Activated B cell treated with CpG ODN at 0.5 μM for 24 hours (primary cell): ENCODE measurements around the gene CARM1. TPM values are rescaled to one million over a fixed set of nuclear protein-coding genes. Genes with fewer than 3 reads are reported as not detected.

ENCODE experiments used
- ATAC-seq: fragments of 200-7000 bp; cut with Tn5 transposase; one replicate; pipeline ENCODE4 v1.10.0; 2021; ENCODE audit warnings: low read depth, mild to moderate bottlenecking, moderate library complexity
- CTCF ChIA-PET: fragments of 350-600 bp; sonication (Branson Sonifier 250); formaldehyde crosslinking; loops from one replicate; lab custom pipeline; 2021; ENCODE audit warnings: antibody characterized with exemption; lab: Charles Lee
- POLR2A ChIA-PET: fragments of 350-600 bp; sonication (Branson Sonifier 250); formaldehyde crosslinking; loops from one replicate; lab custom pipeline; 2021; ENCODE audit warnings: antibody characterized with exemption; lab: Charles Lee
- DNase-seq: peaks from one replicate; pipeline ENCODE4 v3.0.0; 2022
- H3K27ac Mint-ChIP-seq: one replicate; pipeline ENCODE4 v1.8.0; 2020; ENCODE audit warnings: mixed read lengths
- H3K27me3 Mint-ChIP-seq: one replicate; pipeline ENCODE4 v1.8.0; 2021; ENCODE audit warnings: mixed read lengths
- H3K36me3 Mint-ChIP-seq: one replicate; pipeline ENCODE4 v1.8.0; 2021; ENCODE audit warnings: low read depth, mixed read lengths
- H3K4me1 Mint-ChIP-seq: one replicate; pipeline ENCODE4 v1.8.0; 2021; ENCODE audit warnings: mixed read lengths
- H3K4me3 Mint-ChIP-seq: one replicate; pipeline ENCODE4 v1.8.0; 2020; ENCODE audit warnings: mild to moderate bottlenecking, mixed read lengths
- H3K9me3 Mint-ChIP-seq: one replicate; pipeline ENCODE4 v1.8.0; 2020; ENCODE audit warnings: mixed read lengths
- CTCF ChIP-seq: fragments of 200-600 bp; IDR thresholded peaks from one replicate; pipeline ENCODE4 v1.8.0; 2022; ENCODE audit warnings: antibody characterized with exemption, mild to moderate bottlenecking
- intact Hi-C: fragments of 100-400 bp; cut with micrococcal nuclease; formaldehyde crosslinking; loops from one replicate; pipeline ENCODE4 v1.15.1; 2024
- total RNA-seq: library from RNA; stranded (reverse); gene quantifications from 2 replicates; pipeline ENCODE4 v1.2.3, GENCODE V29; 2022

The CARM1 gene
- total RNA-seq, 1 donor from 2014 or later: 39.1 TPM

GRCh38 chr19:10846500-10847202 is 24.7 kb upstream of the CARM1 start:
- no peak overlapping the region for H3K27ac Mint-ChIP-seq
- H3K9me3 Mint-ChIP-seq: peaks cover 6% of the 10 kb centered on the region
- H3K27me3 Mint-ChIP-seq: peaks cover 12% of the 10 kb centered on the region
- no peak for TF ChIP-seq CTCF
- intact Hi-C loops: no loop called here
- H3K36me3 Mint-ChIP-seq: peaks cover 3% of the 10 kb centered on the region
- ChIA-PET CTCF (interaction anchor here (1.0 kb wide), 1 partner anchor 18 kb away, joined by 5 read pairs; no protein-coding TSS in a partner anchor), POLR2A (no interaction called here)
- ATAC-seq: no peak
- H3K4me3 Mint-ChIP-seq: no peak overlapping the region
- no peak for DNase-seq
- H3K4me1 Mint-ChIP-seq: peaks cover 5% of the 10 kb centered on the region

GRCh38 chr19:10848230-10848856 is 23.0 kb upstream of the CARM1 start, which contains the start of gene C19orf38:
TSS of gene C19orf38 (plus strand) at chr19:10848415. CDS start at chr19:10848509, 94 bp downstream.
- CTCF ChIA-PET: interaction anchor here (1.0 kb wide), 1 partner anchor 16 kb away, joined by 3 read pairs; no protein-coding TSS in a partner anchor

GRCh38 chr19:10850631-10851030 is 20.7 kb upstream of the CARM1 start:
- no peak for TF ChIP-seq CTCF
- ChIA-PET CTCF (no interaction called here), POLR2A (no interaction called here)
- Mint-ChIP-seq H3K9me3 (peaks cover 6% of the 10 kb centered on the region), H3K4me1 (peaks cover 5% of the 10 kb centered on the region), H3K36me3 (peaks cover 3% of the 10 kb centered on the region), H3K27ac (no peak overlapping the region), H3K4me3 (no peak overlapping the region), H3K27me3 (peaks cover 12% of the 10 kb centered on the region)
- intact Hi-C loops: no loop called here
- no peak for ATAC-seq
- no peak for DNase-seq

More at GRCh38 chr19:10848230-10848856, 23.0 kb upstream of the CARM1 start, which contains the start of gene C19orf38:
- H3K4me3 Mint-ChIP-seq: no peak within 1 kb of the TSS
- POLR2A ChIA-PET: no interaction called here
- peaks cover 12% of the 10 kb centered on the region for H3K27me3 Mint-ChIP-seq
- no peak within 1 kb of the TSS for H3K27ac Mint-ChIP-seq
- ATAC-seq (no peak), DNase-seq (no peak)
- H3K9me3 Mint-ChIP-seq: peaks cover 6% of the 10 kb centered on the region
- H3K4me1 Mint-ChIP-seq: peaks cover 5% of the 10 kb centered on the region
- peaks cover 3% of the 10 kb centered on the region for H3K36me3 Mint-ChIP-seq
- intact Hi-C loops: no loop called here
- TF ChIP-seq CTCF: no peak

GRCh38 chr19:10852098-10852800 is 19.1 kb upstream of the CARM1 start:
- Mint-ChIP-seq H3K27ac (no peak overlapping the region), H3K27me3 (peaks cover 9% of the 10 kb centered on the region), H3K9me3 (no peaks in the 10 kb centered on the region), H3K4me3 (no peak overlapping the region), H3K4me1 (peaks cover 5% of the 10 kb centered on the region), H3K36me3 (no peaks in the 10 kb centered on the region)
- POLR2A ChIA-PET: no interaction called here
- no peak for DNase-seq
- no peak for ATAC-seq
- CTCF ChIA-PET: interaction anchor here (1.0 to 1.1 kb wide), 2 partner anchors 12 kb away, joined by 4 read pairs; no protein-coding TSS in a partner anchor
- no peak for TF ChIP-seq CTCF
- intact Hi-C loops: no loop called here
